ENCODE data around the gene C1orf226.

- TF ChIP-seq EZH2 (IDR thresholded peaks at IDR 0.05; ENCODE audit: borderline replicate concordance, low read depth, low read length, severe bottlenecking) (no peak), CTCF (IDR thresholded peaks at IDR 0.05; ENCODE audit: borderline replicate concordance, extremely low read depth, low read length, poor library complexity, severe bottlenecking) (no peak)
These were observed 14.8 kb downstream of the C1orf226 start for GRCh38 chr1:162396201-162396906.
